ENCODE results near the gene FYN. TPM values are rescaled to one million over a fixed set of nuclear protein-coding genes. Genes with fewer than 3 reads are reported as not detected.

Gene FYN
- total RNA-seq (2021; fragmentation: NEBNext Ultra II Directional; extraction: Animal tissue kit (Norgen Biotek cat#: 25700)) (92.5 and 97.2 TPM in 2 replicates), polyA plus RNA-seq (2011; rRNA removed) (46.8 and 79.6 TPM in 2 replicates), polyA minus RNA-seq (2011; rRNA and poly(A)+ RNA removed) (74.0 and 105 TPM in 2 replicates)
- polyA plus RNA-seq (2011; cell fraction: cytosol; rRNA removed) = 69.4 TPM
- polyA plus RNA-seq (2011; cell fraction: nucleus; rRNA removed) = 110 TPM
- 87.4 to 117 TPM (median 95.3 TPM) in 4 replicates for polyA plus RNA-seq (2012, experiment 1 of 2)
- 21.2 TPM for polyA plus RNA-seq (2012, experiment 2 of 2)
- polyA plus RNA-seq (2013, experiment 1 of 2) = 59.2 TPM
- polyA plus RNA-seq (2013, experiment 2 of 2) = 58.6 TPM
- 39.4 TPM for polyA minus RNA-seq (2011; cell fraction: cytosol; rRNA and poly(A)+ RNA removed)
- 81.6 TPM for polyA minus RNA-seq (2011; cell fraction: nucleus; rRNA and poly(A)+ RNA removed)
- long read RNA-seq, experiment 1, transcript FYN-205 (14 exons, 3,234 nt) = major isoform, 7 of 52 reads
- long read RNA-seq, experiment 1, transcript FYN-202 (14 exons, 3,628 nt) = minor isoform, 6 of 52 reads
- long read RNA-seq, experiment 1, partial matches to known transcripts = 19 of 52 reads
- long read RNA-seq, experiment 1, other reads (novel, unspliced or antisense) = 16 of 52 reads
- long read RNA-seq, experiment 2, partial matches to known transcripts = 7 of 8 reads
- long read RNA-seq, experiment 2, other reads (novel, unspliced or antisense) = 1 of 8 reads

DNA sequence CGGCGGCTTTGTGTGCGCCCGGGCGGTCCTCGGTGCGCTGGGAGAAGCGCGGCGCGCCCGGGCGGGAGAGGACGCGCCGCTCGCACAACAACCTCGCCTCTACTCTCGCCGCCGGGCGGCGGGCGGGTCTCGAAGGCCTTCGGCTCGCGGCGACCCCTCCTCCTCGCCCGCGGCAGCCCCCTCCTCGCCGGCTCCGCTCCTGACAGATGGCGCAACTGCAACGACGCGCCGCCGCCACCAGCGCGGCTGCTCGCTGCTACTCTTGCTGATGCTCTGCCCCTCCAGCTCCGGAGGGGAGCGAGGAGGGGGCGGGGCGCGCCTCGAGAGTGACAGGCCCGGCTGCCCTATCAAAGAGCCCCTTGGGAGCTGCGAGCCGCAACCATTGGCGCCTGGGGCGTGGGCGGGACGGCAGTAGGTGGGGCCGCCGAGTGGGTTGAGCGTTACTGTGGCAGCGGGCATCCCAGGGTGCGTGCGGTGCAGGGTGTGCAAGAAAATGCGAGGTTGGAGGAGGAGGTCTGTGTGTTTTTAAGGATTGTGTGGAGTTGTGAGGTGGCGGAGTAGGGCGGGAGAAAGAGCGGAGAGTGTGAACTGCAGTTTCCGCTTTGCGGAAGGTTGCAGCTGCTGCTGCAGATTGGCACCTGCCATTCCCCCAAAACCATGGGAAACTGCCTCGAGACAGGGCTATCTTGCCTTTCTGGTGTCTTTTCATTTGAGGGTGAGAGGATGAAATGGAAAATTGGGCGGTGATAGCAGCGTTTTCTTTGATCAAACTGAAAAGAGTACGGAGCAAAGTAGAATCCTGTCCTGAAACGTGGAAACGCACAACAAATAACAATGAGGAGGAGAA, at the start of gene FYN:
Gene FYN (minus strand): TSS at position 275 of the 847 bp plus-strand sequence. CDS start 153,401 bp downstream, outside the sequence.
- Histone ChIP-seq H2AK5ac (ENCODE audit: low read depth, low read length) (no peak within 1 kb of the TSS), H2BK120ac (replicated peaks; ENCODE audit: low read depth, low read length) (no peak within 1 kb of the TSS), H2AFZ (ENCODE audit: low read length) (peak within 1 kb of the TSS; percentile 95), H3K9ac (replicated peaks in 1 of 4; ENCODE audit: extremely low read depth in 1 of 4, low read depth in 3 of 4, low read length in 3 of 4) (peak within 1 kb of the TSS; percentile 22 to 84 (median 56); a peak in 6 of 7 replicates), H3K27me3 (replicated peaks in 1 of 4; ENCODE audit: control insufficient read depth in 3 of 4, extremely low read depth in 1 of 4, insufficient read depth in 3 of 4, low read length in 3 of 4) (no peaks in the 10 kb centered on the region), H3K36me3 (ENCODE audit: control insufficient read depth in 2 of 4, insufficient read depth in 4 of 4, low read length in 3 of 4) (no peaks in the 10 kb centered on the region), H3K4me1 (replicated peaks in 1 of 4; ENCODE audit: control insufficient read depth in 3 of 4, insufficient read depth in 4 of 4, low read length in 3 of 4) (peaks cover 0 to 14% (median 8%) of the 10 kb centered on the region in 4 experiments; a peak in 5 of 7 replicates), H2BK15ac (ENCODE audit: low read length) (no peak within 1 kb of the TSS), H4K5ac (ENCODE audit: insufficient read length, low read depth, low read length) (no peak within 1 kb of the TSS), H3K18ac (ENCODE audit: extremely low read depth, low read length) (0 out of 2 replicates have a peak within 1 kb of the TSS, but pooled peaks have one; percentile 19), H3K4ac (replicated peaks; ENCODE audit: insufficient read length, low read depth, low read length) (no peak within 1 kb of the TSS), H4K8ac (ENCODE audit: extremely low read depth, insufficient read depth, low read length) (0 out of 2 replicates have a peak within 1 kb of the TSS, but pooled peaks have one; percentile 5), H3K14ac (ENCODE audit: insufficient read length) (no peak within 1 kb of the TSS), H3K56ac (replicated peaks; ENCODE audit: insufficient read length, low read depth, low read length) (no peak within 1 kb of the TSS), H2BK12ac (ENCODE audit: low read depth, low read length) (no peak within 1 kb of the TSS), H2BK20ac (ENCODE audit: low read length) (no peak within 1 kb of the TSS), H3K23ac (ENCODE audit: insufficient read length) (no peak within 1 kb of the TSS), H2BK5ac (ENCODE audit: low read depth, low read length) (no peak within 1 kb of the TSS), H4K20me1 (replicated peaks in 1 of 2; ENCODE audit: control insufficient read depth in 1 of 2, insufficient read depth in 2 of 2, low read length in 2 of 2) (peaks cover 0 to 2% of the 10 kb centered on the region in 2 experiments), H3K27ac (ENCODE audit: low read depth, low read length) (peak within 1 kb of the TSS; percentile 42; the same call in 1 of the 2 replicates), H3K79me1 (ENCODE audit: low read depth, low read length) (peaks cover 2% of the 10 kb centered on the region; the same call in 1 of the 2 replicates), H3K9me3 (ENCODE audit: insufficient read depth in 2 of 2, low read depth in 1 of 2, low read length in 1 of 2) (no peaks in the 10 kb centered on the region), H3K79me2 (ENCODE audit: control insufficient read depth in 1 of 2, insufficient read depth in 2 of 2, low read length in 2 of 2) (peaks cover 3 to 38% of the 10 kb centered on the region in 2 experiments; a peak in 3 of 4 replicates), H3K4me3 (ENCODE audit: extremely low read depth in 1 of 4, insufficient read depth in 2 of 4, low read depth in 3 of 4, low read length in 4 of 4) (peak within 1 kb of the TSS; percentile 73 to 85 (median 84)), H3K23me2 (ENCODE audit: low read depth, low read length) (peaks cover 4% of the 10 kb centered on the region; the same call in 1 of the 2 replicates), H3K4me2 (ENCODE audit: insufficient read depth in 1 of 2, low read depth in 2 of 2, low read length in 2 of 2) (peak within 1 kb of the TSS; percentile 94 to 97), H4K91ac (replicated peaks; ENCODE audit: insufficient read length, low read length) (peak within 1 kb of the TSS; percentile 41)
- WGBS, 2 experiments (ENCODE audit: extremely low coverage in 1 of 2, insufficient coverage in 1 of 2, insufficient read length in 1 of 2, insufficient replicate concordance in 2 of 2, low coverage in 1 of 2, low lambda C conversion rate in 2 of 2, missing lambda C conversion rate in 1 of 2) = 0% methylated on average over 54 of the region's 75 CpGs; no CpG with 5 or more reads in 1 of the 2 experiments
- CTCF ChIA-PET (ENCODE audit: partially characterized antibody) = interaction anchor here (0.5 to 2.0 kb wide), 9 partner anchors 64 to 269 kb away, joined by 3 to 8 read pairs (median 4); no protein-coding TSS in a partner anchor
- FAIRE-seq (no peak), DNase-seq (ENCODE audit: low read depth in 1 of 2, low spot score in 2 of 2) (peak; percentile 93 to 99)
- POLR2A ChIA-PET (ENCODE audit: partially characterized antibody) = interaction anchor here (0.7 to 1.3 kb wide), 10 partner anchors 9 to 389 kb away, joined by 3 to 5 read pairs (median 4); no protein-coding TSS in a partner anchor
- TF ChIP-seq SIX5 (IDR thresholded peaks at IDR 0.05; ENCODE audit: low read depth, low read length) (no peak), SRF (IDR thresholded peaks at IDR 0.05; ENCODE audit: low read depth, low read length) (no peak), CHD2 (IDR thresholded peaks at IDR 0.05; ENCODE audit: low read length) (peak; percentile 91), SP1 (IDR thresholded peaks at IDR 0.05; ENCODE audit: low read depth, low read length) (peak; percentile 96), POU5F1 (IDR thresholded peaks at IDR 0.05; ENCODE audit: low read depth, low read length) (no peak), EGR1 (IDR thresholded peaks at IDR 0.05; ENCODE audit: borderline replicate concordance, low read depth, low read length) (peak; percentile 77; the same call in 1 of the 2 replicates), SIN3A (conservative IDR thresholded peaks at IDR 0.05 in 1 of 2, IDR thresholded peaks at IDR 0.05 in 1 of 2; ENCODE audit: low read depth in 1 of 2, low read length in 2 of 2) (peak; percentile 71 to 85; a peak in 3 of 4 replicates), KDM1A (IDR thresholded peaks at IDR 0.05; ENCODE audit: borderline replicate concordance, low read length) (no peak)
